GM19035 (cell line): Measurements from ENCODE around the gene PAX7.
"Not testable (repeated sequence)": the region's sequence is repeated elsewhere in the genome, so short reads cannot be mapped to it uniquely, and the experiment has no call there.

ENCODE experiments used
- ATAC-seq: cut with Tn5 transposase; IDR thresholded peaks from one replicate; pipeline ENCODE4 v1.9.1; 2021; ENCODE audit not compliant: unreplicated experiment

Gene PAX7

GRCh38 chr1:18630511-18631495 lies at the start of gene PAX7:
TSS of gene PAX7 (plus strand) at chr1:18630846. CDS start at chr1:18631604, 758 bp downstream.
- ATAC-seq, result no peak

- ATAC-seq, result no peak
Observed at GRCh38 chr1:18581420-18581880, 49.2 kb upstream of the PAX7 start.

- no peak for ATAC-seq
Observed at GRCh38 chr1:18582890-18583289, 47.8 kb upstream of the PAX7 start.

- ATAC-seq, result no peak
Observed at GRCh38 chr1:18583326-18583941, 47.2 kb upstream of the PAX7 start.

GRCh38 chr1:18586016-18586415 lies 44.6 kb upstream of the PAX7 start:
- ATAC-seq, result not testable (repeated sequence)

- no peak for ATAC-seq
Observed at GRCh38 chr1:18588093-18588492, 42.6 kb upstream of the PAX7 start.

- no peak for ATAC-seq
Observed at GRCh38 chr1:18592368-18592767, 38.3 kb upstream of the PAX7 start.

- no peak for ATAC-seq
Observed at GRCh38 chr1:18597160-18598042, 33.2 kb upstream of the PAX7 start.

GRCh38 chr1:18599086-18599485 lies 31.6 kb upstream of the PAX7 start:
- ATAC-seq, result no peak

- no peak for ATAC-seq
Observed at GRCh38 chr1:18599704-18600103, 30.9 kb upstream of the PAX7 start.

- ATAC-seq, result no peak
Observed at GRCh38 chr1:18602533-18603211, 28.0 kb upstream of the PAX7 start.

GRCh38 chr1:18603212-18603852 lies 27.3 kb upstream of the PAX7 start:
- no peak for ATAC-seq

- no peak for ATAC-seq
Observed at GRCh38 chr1:18606443-18607288, 24.0 kb upstream of the PAX7 start.

- no peak for ATAC-seq
Observed at GRCh38 chr1:18607289-18607760, 23.3 kb upstream of the PAX7 start.

GRCh38 chr1:18608534-18608933 lies 22.1 kb upstream of the PAX7 start:
- no peak for ATAC-seq

GRCh38 chr1:18611311-18611710 lies 19.3 kb upstream of the PAX7 start:
- no peak for ATAC-seq

GRCh38 chr1:18612073-18612472 lies 18.6 kb upstream of the PAX7 start:
- no peak for ATAC-seq

GRCh38 chr1:18614069-18614735 lies 16.4 kb upstream of the PAX7 start:
- ATAC-seq, result no peak
